H9 (cell line): ENCODE results near the gene ZNF771. TPM values are rescaled to one million over a fixed set of nuclear protein-coding genes. Genes with fewer than 3 reads are reported as not detected.

Experiments
- DNase-seq: peaks from one replicate; pipeline ENCODE4 v3.0.0-alpha.2; 2017
- H2AFZ ChIP-seq: one replicate; pipeline ENCODE4 v1.6.1; 2013; ENCODE audit warnings: mild to moderate bottlenecking, low read length, control low read depth, moderate library complexity
- H2AK5ac ChIP-seq: 2 replicates; pipeline ENCODE4 v1.6.1; 2013; ENCODE audit warnings: low read length, control low read depth, mixed read lengths; ENCODE audit not compliant: insufficient read length
- H2BK120ac ChIP-seq: one replicate; pipeline ENCODE4 v1.6.1; 2013; ENCODE audit warnings: low read depth, mild to moderate bottlenecking, low read length, control low read depth, inconsistent platforms; ENCODE audit not compliant: poor library complexity, severe bottlenecking
- H2BK12ac ChIP-seq: 2 replicates; pipeline ENCODE4 v1.6.1; 2013; ENCODE audit warnings: low read length, control low read depth, mixed read lengths, low read depth; ENCODE audit not compliant: insufficient read length
- H2BK15ac ChIP-seq: 2 replicates; pipeline ENCODE4 v1.6.1; 2013; ENCODE audit warnings: low read depth, low read length, control low read depth
- H2BK20ac ChIP-seq: one replicate; pipeline ENCODE4 v1.6.1; 2013; ENCODE audit warnings: low read depth, mild to moderate bottlenecking, low read length, control low read depth, inconsistent platforms; ENCODE audit not compliant: poor library complexity, severe bottlenecking
- H2BK5ac ChIP-seq: 2 replicates; pipeline ENCODE4 v1.6.1; 2013; ENCODE audit warnings: low read length, control low read depth, mixed read lengths; ENCODE audit not compliant: insufficient read length
- H3K14ac ChIP-seq: 2 replicates; pipeline ENCODE4 v1.6.1; 2013; ENCODE audit warnings: low read length, control low read depth; ENCODE audit not compliant: insufficient read depth
- H3K18ac ChIP-seq: 2 replicates; pipeline ENCODE4 v1.6.1; 2013; ENCODE audit warnings: low read depth, mild to moderate bottlenecking, mixed read lengths, low read length, control low read depth; ENCODE audit not compliant: insufficient read length
- H3K23ac ChIP-seq: 2 replicates; pipeline ENCODE4 v1.6.1; 2013; ENCODE audit warnings: low read length, control low read depth, mixed read lengths, low read depth; ENCODE audit not compliant: insufficient read length
- H3K23me2 ChIP-seq: 2 replicates; pipeline ENCODE4 v1.6.1; 2013; ENCODE audit warnings: low read depth, mild to moderate bottlenecking, mixed read lengths, low read length, control low read depth; ENCODE audit not compliant: insufficient read length, poor library complexity, severe bottlenecking
- H3K27ac ChIP-seq: 2 replicates; pipeline ENCODE4 v1.5.1; 2013; ENCODE audit warnings: low read length, control low read depth, mixed read lengths, low read depth; ENCODE audit not compliant: insufficient read length
- H3K27me3 ChIP-seq: 2 replicates; pipeline ENCODE4 v1.6.1; 2013; ENCODE audit warnings: low read length, control low read depth, inconsistent platforms; ENCODE audit not compliant: insufficient read depth
- H3K4ac ChIP-seq: 2 replicates; pipeline ENCODE4 v1.6.1; 2013; ENCODE audit warnings: low read depth, mild to moderate bottlenecking, control low read depth, inconsistent platforms, low read length, moderate library complexity
- H3K4me1 ChIP-seq: 2 replicates; pipeline ENCODE4 v1.6.1; 2013; ENCODE audit warnings: low read length, control low read depth, inconsistent platforms; ENCODE audit not compliant: insufficient read depth
- H3K4me2 ChIP-seq: 2 replicates; pipeline ENCODE4 v1.6.1; 2013; ENCODE audit warnings: low read length, control low read depth, mixed read lengths; ENCODE audit not compliant: insufficient read length, insufficient read depth
- H3K56ac ChIP-seq: 2 replicates; pipeline ENCODE4 v1.6.1; 2013; ENCODE audit warnings: low read depth, mild to moderate bottlenecking, mixed read lengths, low read length, control low read depth; ENCODE audit not compliant: insufficient read length
- H3K79me1 ChIP-seq: 2 replicates; pipeline ENCODE4 v1.6.1; 2013; ENCODE audit warnings: low read depth, mild to moderate bottlenecking, moderate library complexity, low read length, control low read depth, inconsistent platforms; ENCODE audit not compliant: insufficient read depth, poor library complexity, severe bottlenecking
- H3K79me2 ChIP-seq: 2 replicates; pipeline ENCODE4 v1.6.1; 2013; ENCODE audit warnings: low read length, control low read depth, inconsistent platforms; ENCODE audit not compliant: insufficient read depth
- H3K9ac ChIP-seq: 2 replicates; pipeline ENCODE4 v1.6.1; 2013; ENCODE audit warnings: low read length, control low read depth, mixed read lengths; ENCODE audit not compliant: insufficient read length; ENCODE audit errors: extremely low read depth
- H3K9me3 ChIP-seq: one replicate; pipeline ENCODE4 v1.6.1; 2013; ENCODE audit warnings: low read depth, low read length, inconsistent platforms; ENCODE audit not compliant: control insufficient read depth
- H3T11ph ChIP-seq: one replicate; pipeline ENCODE4 v1.6.1; 2013; ENCODE audit warnings: mild to moderate bottlenecking, low read length, control low read depth, inconsistent platforms
- H4K20me1 ChIP-seq: one replicate; pipeline ENCODE4 v1.6.1; 2013; ENCODE audit not compliant: control insufficient read depth, insufficient read length, insufficient read depth
- H4K5ac ChIP-seq: 2 replicates; pipeline ENCODE4 v1.6.1; 2013; ENCODE audit warnings: low read depth, mild to moderate bottlenecking, mixed read lengths, low read length, control low read depth; ENCODE audit not compliant: insufficient read length
- H4K8ac ChIP-seq: replicated peaks from 2 replicates; pipeline ENCODE4 v1.6.1; 2013; ENCODE audit warnings: low read length, control low read depth, mixed read lengths, low read depth; ENCODE audit not compliant: insufficient read length
- H4K91ac ChIP-seq: 2 replicates; pipeline ENCODE4 v1.6.1; 2013; ENCODE audit warnings: low read depth, mild to moderate bottlenecking, moderate library complexity, mixed read lengths, low read length, control low read depth; ENCODE audit not compliant: insufficient read length
- H3K27ac Mint-ChIP-seq, 3 experiments: 2 replicates in 2 of 3; 3 replicates in 1 of 3; pipeline ENCODE4 v1.8.0; 2020 to 2021; ENCODE audit warnings: mixed read lengths in 3 of 3, mild to moderate bottlenecking in 1 of 3, moderate library complexity in 1 of 3
- H3K27me3 Mint-ChIP-seq: 2 replicates; pipeline ENCODE4 v1.8.0; 2021; ENCODE audit warnings: low read depth, mild to moderate bottlenecking, moderate library complexity, mixed read lengths
- H3K36me3 Mint-ChIP-seq, 3 experiments: 2 replicates in 2 of 3; 3 replicates in 1 of 3; pipeline ENCODE4 v1.8.0; 2020 to 2021; ENCODE audit warnings: low read depth in 3 of 3, mixed read lengths in 3 of 3; ENCODE audit not compliant: insufficient read depth in 1 of 3
- H3K4me1 Mint-ChIP-seq, 2 experiments: 2 replicates each; pipeline ENCODE4 v1.8.0; 2020; ENCODE audit warnings: mixed read lengths in 2 of 2
- H3K4me3 Mint-ChIP-seq, 2 experiments: 2 replicates in 1 of 2; 3 replicates in 1 of 2; pipeline ENCODE4 v1.8.0; 2020 to 2021; ENCODE audit warnings: mild to moderate bottlenecking in 2 of 2, mixed read lengths in 2 of 2, moderate library complexity in 1 of 2
- H3K9me3 Mint-ChIP-seq, 2 experiments: 2 replicates in 1 of 2; 3 replicates in 1 of 2; pipeline ENCODE4 v1.8.0; 2020; ENCODE audit warnings: mild to moderate bottlenecking in 2 of 2, mixed read lengths in 2 of 2, moderate library complexity in 1 of 2
- WGBS: extraction: QIAGEN DNeasy Blood & Tissue Kit; methylation state at CpG from one replicate; pipeline ENCODE4 v1.1.7; 2013; ENCODE audit warnings: missing lambda C conversion rate, low lambda C conversion rate, mixed read lengths; ENCODE audit not compliant: insufficient read length; ENCODE audit errors: extremely low coverage; 5-methylcytosine and 5-hydroxymethylcytosine counted together
- total RNA-seq: library from RNA; stranded (reverse); gene quantifications from 2 replicates; pipeline ENCODE4 v1.2.1, GENCODE V29; 2021
- TF ChIP-seq, protein P1 (sequence below): fragments of 200-600 bp; sonication (generic); conservative IDR thresholded peaks from 3 replicates; pipeline ENCODE4 v1.8.0; 2021; ENCODE audit warnings: antibody characterized with exemption, mild to moderate bottlenecking

Gene ZNF771
- total RNA-seq, 1 experiment from 2014 or later: 10.5 TPM

DNA sequence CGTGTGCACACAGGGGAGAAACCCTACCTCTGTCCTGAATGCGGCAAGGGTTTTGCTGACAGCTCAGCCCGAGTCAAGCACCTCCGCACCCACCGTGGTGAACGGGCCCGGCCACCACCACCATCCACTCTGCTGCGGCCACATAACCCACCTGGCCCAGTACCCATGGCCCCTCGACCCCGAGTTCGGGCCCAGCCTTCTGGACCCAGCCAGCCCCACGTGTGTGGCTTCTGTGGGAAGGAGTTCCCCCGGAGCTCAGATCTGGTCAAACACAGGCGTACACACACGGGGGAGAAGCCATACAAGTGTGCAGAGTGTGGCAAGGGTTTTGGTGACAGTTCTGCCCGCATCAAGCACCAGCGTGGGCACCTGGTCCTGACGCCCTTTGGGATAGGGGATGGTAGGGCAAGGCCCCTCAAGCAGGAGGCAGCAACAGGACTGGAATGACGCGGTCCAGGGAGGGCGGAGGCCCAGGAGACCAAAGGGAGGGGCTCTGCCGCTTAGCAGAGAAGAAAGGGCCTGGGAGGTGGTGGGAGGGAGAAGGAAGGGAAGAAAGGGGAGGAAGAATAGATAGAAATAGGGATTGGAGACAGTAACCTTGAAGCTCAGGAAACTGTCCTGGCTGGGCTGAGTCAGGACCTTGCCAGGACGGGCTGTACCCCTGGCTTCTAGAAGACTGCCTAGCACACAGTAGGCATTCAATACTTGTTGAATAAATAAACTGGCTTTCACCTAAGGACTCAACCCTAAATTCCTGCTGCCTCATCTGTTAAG, 8.6 kb upstream of the ZNF771 start:
- Histone ChIP-seq H3K56ac (no peak overlapping the region), H3K4ac (no peak overlapping the region), H3K9ac (no peak overlapping the region), H2BK5ac (no peak overlapping the region), H3K23ac (no peak overlapping the region), H4K91ac (no peak overlapping the region), H2AFZ (no peak overlapping the region), H3K14ac (no peak overlapping the region), H3K79me1 (no peaks in the 10 kb centered on the region), H2BK12ac (no peak overlapping the region), H2BK15ac (no peak overlapping the region), H3K27me3 (no peaks in the 10 kb centered on the region), H3K4me2 (peak overlapping the region; percentile 47), H3K18ac (no peak overlapping the region), H2BK20ac (no peak overlapping the region), H4K5ac (no peak overlapping the region), H3K9me3 (no peaks in the 10 kb centered on the region), H3K4me1 (no peaks in the 10 kb centered on the region; the same call in 1 of the 2 replicates), H4K8ac (no peak overlapping the region), H2BK120ac (no peak overlapping the region), H4K20me1 (no peaks in the 10 kb centered on the region), H2AK5ac (no peak overlapping the region), H3K27ac (no peak overlapping the region), H3K23me2 (peaks cover 22% of the 10 kb centered on the region), H3K79me2 (peaks cover 4% of the 10 kb centered on the region; the same call in 1 of the 2 replicates), H3T11ph (no peak overlapping the region)
- Mint-ChIP-seq H3K9me3 (no peaks in the 10 kb centered on the region; a peak in 1 of 5 replicates), H3K36me3 (peaks cover 9 to 33% (median 20%) of the 10 kb centered on the region in 3 experiments; a peak in 6 of 7 replicates), H3K4me3 (peak overlapping the region; percentile 36 to 84; a peak in 3 of 5 replicates), H3K4me1 (peaks cover 34 to 41% of the 10 kb centered on the region in 2 experiments), H3K27me3 (peaks cover 2% of the 10 kb centered on the region), H3K27ac (peak overlapping the region in 2 of 3 experiments; percentile 98; a peak in 4 of 7 replicates)
- TF ChIP-seq, protein P1, sequence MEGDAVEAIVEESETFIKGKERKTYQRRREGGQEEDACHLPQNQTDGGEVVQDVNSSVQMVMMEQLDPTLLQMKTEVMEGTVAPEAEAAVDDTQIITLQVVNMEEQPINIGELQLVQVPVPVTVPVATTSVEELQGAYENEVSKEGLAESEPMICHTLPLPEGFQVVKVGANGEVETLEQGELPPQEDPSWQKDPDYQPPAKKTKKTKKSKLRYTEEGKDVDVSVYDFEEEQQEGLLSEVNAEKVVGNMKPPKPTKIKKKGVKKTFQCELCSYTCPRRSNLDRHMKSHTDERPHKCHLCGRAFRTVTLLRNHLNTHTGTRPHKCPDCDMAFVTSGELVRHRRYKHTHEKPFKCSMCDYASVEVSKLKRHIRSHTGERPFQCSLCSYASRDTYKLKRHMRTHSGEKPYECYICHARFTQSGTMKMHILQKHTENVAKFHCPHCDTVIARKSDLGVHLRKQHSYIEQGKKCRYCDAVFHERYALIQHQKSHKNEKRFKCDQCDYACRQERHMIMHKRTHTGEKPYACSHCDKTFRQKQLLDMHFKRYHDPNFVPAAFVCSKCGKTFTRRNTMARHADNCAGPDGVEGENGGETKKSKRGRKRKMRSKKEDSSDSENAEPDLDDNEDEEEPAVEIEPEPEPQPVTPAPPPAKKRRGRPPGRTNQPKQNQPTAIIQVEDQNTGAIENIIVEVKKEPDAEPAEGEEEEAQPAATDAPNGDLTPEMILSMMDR: no peak
- WGBS: no CpG with 5 or more reads among the region's 23 CpGs
- peak; percentile 66 for DNase-seq
